HG03064 (cell line): ENCODE measurements around the gene ERGIC2.
"Not testable (repeated sequence)": the region's sequence is repeated elsewhere in the genome, so short reads cannot be mapped to it uniquely, and the experiment has no call there.

Experiments used
- ATAC-seq: cut with Tn5 transposase; IDR thresholded peaks from one replicate; pipeline ENCODE4 v1.9.1; 2021; ENCODE audit warnings: low read depth; ENCODE audit not compliant: unreplicated experiment

The ERGIC2 gene

GRCh38 chr12:29380536-29381523 is at the start of gene ERGIC2:
TSS of gene ERGIC2 (minus strand) at chr12:29381172. CDS start at chr12:29371633, 9,539 bp downstream.
- peak; percentile 97 for ATAC-seq

- no peak for ATAC-seq
Observed at GRCh38 chr12:29430716-29431044, 49.7 kb upstream of the ERGIC2 start.

GRCh38 chr12:29429999-29430715 is 49.2 kb upstream of the ERGIC2 start:
- no peak for ATAC-seq

- no peak for ATAC-seq
Observed at GRCh38 chr12:29428633-29429032, 47.7 kb upstream of the ERGIC2 start.

GRCh38 chr12:29427964-29428363 is 47.0 kb upstream of the ERGIC2 start:
- ATAC-seq: peak; percentile 97

GRCh38 chr12:29426498-29426897 is 45.5 kb upstream of the ERGIC2 start:
- no peak for ATAC-seq

- ATAC-seq: no peak
Observed at GRCh38 chr12:29425722-29426121, 44.8 kb upstream of the ERGIC2 start.

GRCh38 chr12:29416748-29417147 is 35.8 kb upstream of the ERGIC2 start:
- ATAC-seq: no peak

GRCh38 chr12:29415111-29415510 is 34.1 kb upstream of the ERGIC2 start:
- ATAC-seq: no peak

- ATAC-seq: no peak
Observed at GRCh38 chr12:29414368-29414767, 33.4 kb upstream of the ERGIC2 start.

- no peak for ATAC-seq
Observed at GRCh38 chr12:29405561-29405960, 24.6 kb upstream of the ERGIC2 start.

- no peak for ATAC-seq
Observed at GRCh38 chr12:29403991-29404390, 23.0 kb upstream of the ERGIC2 start.

- ATAC-seq: no peak
Observed at GRCh38 chr12:29402437-29402836, 21.5 kb upstream of the ERGIC2 start.

GRCh38 chr12:29398495-29398894 is 17.5 kb upstream of the ERGIC2 start:
- no peak for ATAC-seq

GRCh38 chr12:29396774-29397173 is 15.8 kb upstream of the ERGIC2 start:
- no peak for ATAC-seq

- ATAC-seq: no peak
Observed at GRCh38 chr12:29395356-29395755, 14.4 kb upstream of the ERGIC2 start.

- not testable (repeated sequence) for ATAC-seq
Observed at GRCh38 chr12:29390419-29390818, 9.4 kb upstream of the ERGIC2 start.

- ATAC-seq: no peak
Observed at GRCh38 chr12:29389295-29389919, 8.4 kb upstream of the ERGIC2 start.

- not testable (repeated sequence) for ATAC-seq
Observed at GRCh38 chr12:29386084-29386680, 5.2 kb upstream of the ERGIC2 start.

- not testable (repeated sequence) for ATAC-seq
Observed at GRCh38 chr12:29385194-29385593, 4.2 kb upstream of the ERGIC2 start.

- no peak for ATAC-seq
Observed at GRCh38 chr12:29382251-29382650, 1.3 kb upstream of the ERGIC2 start.
